T-helper 17 cell (primary cell): ENCODE data around the gene TTYH3. TPM values are rescaled to one million over a fixed set of nuclear protein-coding genes. Genes with fewer than 3 reads are reported as not detected.

Experiments
- ATAC-seq: fragments of 150-1000 bp; cut with Tn5 transposase; 2 replicates; pipeline ENCODE4 v1.10.0; 2021; ENCODE audit warnings: mild to moderate bottlenecking, moderate library complexity
- DNase-seq, 3 donors: peaks; one replicate each; pipeline versions ENCODE4 v3.0.0 to v3.0.0-alpha.2; 2020 to 2021
- H3K9me3 ChIP-seq: one replicate; pipeline ENCODE4 v1.7.0; 2013; ENCODE audit warnings: low read length, mild to moderate bottlenecking; ENCODE audit not compliant: control insufficient read depth, poor library complexity, severe bottlenecking
- H3K27ac Mint-ChIP-seq: one replicate; pipeline ENCODE4 v1.8.0; 2022; ENCODE audit warnings: mild to moderate bottlenecking, moderate library complexity, mixed read lengths
- H3K27me3 Mint-ChIP-seq: one replicate; pipeline ENCODE4 v1.8.0; 2022; ENCODE audit warnings: mixed read lengths
- H3K36me3 Mint-ChIP-seq: one replicate; pipeline ENCODE4 v1.8.0; 2022; ENCODE audit warnings: low read depth, mixed read lengths
- H3K4me1 Mint-ChIP-seq: one replicate; pipeline ENCODE4 v1.8.0; 2022; ENCODE audit warnings: mild to moderate bottlenecking, mixed read lengths
- H3K4me3 Mint-ChIP-seq: one replicate; pipeline ENCODE4 v1.8.0; 2022; ENCODE audit warnings: mild to moderate bottlenecking, moderate library complexity, mixed read lengths
- total RNA-seq, 4 donors: library from RNA in 2 of 4; stranded (reverse) in 2 of 4; gene quantifications; one replicate each; pipeline ENCODE4 v1.2.3 and lab custom pipeline; 2022 to 2026

The TTYH3 gene
- total RNA-seq, 2 donors from 2014 or later, result 13.2 to 14.8 TPM

GRCh38 chr7:2647594-2648172 is 15.9 kb downstream of the TTYH3 start:
- H3K9me3 ChIP-seq, result no peaks in the 10 kb centered on the region
- Mint-ChIP-seq H3K4me1 (peaks cover 8% of the 10 kb centered on the region), H3K27me3 (no peaks in the 10 kb centered on the region), H3K4me3 (no peak overlapping the region), H3K36me3 (no peaks in the 10 kb centered on the region), H3K27ac (no peak overlapping the region)
- DNase-seq (no peak), ATAC-seq (peak; percentile 22)

GRCh38 chr7:2649139-2649838 is 17.5 kb downstream of the TTYH3 start:
- Mint-ChIP-seq H3K4me1 (peaks cover 8% of the 10 kb centered on the region), H3K27ac (no peak overlapping the region), H3K4me3 (no peak overlapping the region), H3K27me3 (no peaks in the 10 kb centered on the region), H3K36me3 (no peaks in the 10 kb centered on the region)
- no peaks in the 10 kb centered on the region for H3K9me3 ChIP-seq
- DNase-seq (no peak), ATAC-seq (no peak)

- H3K9me3 ChIP-seq, result no peaks in the 10 kb centered on the region
- H3K27me3 Mint-ChIP-seq, result no peaks in the 10 kb centered on the region
- DNase-seq, result no peak
- H3K4me3 Mint-ChIP-seq, result no peak overlapping the region
- peaks cover 6% of the 10 kb centered on the region for H3K4me1 Mint-ChIP-seq
- H3K36me3 Mint-ChIP-seq, result no peaks in the 10 kb centered on the region
- H3K27ac Mint-ChIP-seq, result no peak overlapping the region
- no peak for ATAC-seq
These were observed 18.2 kb downstream of the TTYH3 start for GRCh38 chr7:2649991-2650390.

- no peak overlapping the region for H3K4me3 Mint-ChIP-seq
- DNase-seq (no peak), ATAC-seq (no peak)
- no peak overlapping the region for H3K27ac Mint-ChIP-seq
- no peaks in the 10 kb centered on the region for H3K27me3 Mint-ChIP-seq
- peaks cover 2% of the 10 kb centered on the region for H3K4me1 Mint-ChIP-seq
- H3K36me3 Mint-ChIP-seq, result no peaks in the 10 kb centered on the region
- no peaks in the 10 kb centered on the region for H3K9me3 ChIP-seq
These were observed 18.7 kb downstream of the TTYH3 start for GRCh38 chr7:2650451-2650850.

GRCh38 chr7:2651336-2651735 is 19.6 kb downstream of the TTYH3 start:
- H3K27ac Mint-ChIP-seq, result no peak overlapping the region
- DNase-seq, result no peak
- no peak for ATAC-seq
- no peak overlapping the region for H3K4me3 Mint-ChIP-seq
- H3K36me3 Mint-ChIP-seq, result no peaks in the 10 kb centered on the region
- no peaks in the 10 kb centered on the region for H3K4me1 Mint-ChIP-seq
- no peaks in the 10 kb centered on the region for H3K9me3 ChIP-seq
- H3K27me3 Mint-ChIP-seq, result no peaks in the 10 kb centered on the region

GRCh38 chr7:2651847-2652735 is 20.3 kb downstream of the TTYH3 start:
- H3K4me1 Mint-ChIP-seq, result no peaks in the 10 kb centered on the region
- no peaks in the 10 kb centered on the region for H3K9me3 ChIP-seq
- no peak for DNase-seq
- ATAC-seq, result no peak
- H3K27ac Mint-ChIP-seq, result no peak overlapping the region
- no peak overlapping the region for H3K4me3 Mint-ChIP-seq
- H3K36me3 Mint-ChIP-seq, result no peaks in the 10 kb centered on the region
- no peaks in the 10 kb centered on the region for H3K27me3 Mint-ChIP-seq

- no peaks in the 10 kb centered on the region for H3K36me3 Mint-ChIP-seq
- no peaks in the 10 kb centered on the region for H3K4me1 Mint-ChIP-seq
- no peak overlapping the region for H3K27ac Mint-ChIP-seq
- H3K27me3 Mint-ChIP-seq, result no peaks in the 10 kb centered on the region
- H3K9me3 ChIP-seq, result no peaks in the 10 kb centered on the region
- DNase-seq (no peak), ATAC-seq (no peak)
- no peak overlapping the region for H3K4me3 Mint-ChIP-seq
These were observed 20.9 kb downstream of the TTYH3 start for GRCh38 chr7:2652736-2653060.

- no peak for DNase-seq
- Mint-ChIP-seq H3K36me3 (no peaks in the 10 kb centered on the region), H3K4me3 (no peak overlapping the region), H3K4me1 (no peaks in the 10 kb centered on the region), H3K27me3 (no peaks in the 10 kb centered on the region), H3K27ac (no peak overlapping the region)
- no peaks in the 10 kb centered on the region for H3K9me3 ChIP-seq
- ATAC-seq, result no peak
These were observed 22.3 kb downstream of the TTYH3 start for GRCh38 chr7:2654059-2654458.

GRCh38 chr7:2655870-2656614 is 24.3 kb downstream of the TTYH3 start:
- DNase-seq (no peak), ATAC-seq (no peak)
- no peak overlapping the region for H3K4me3 Mint-ChIP-seq
- H3K9me3 ChIP-seq, result no peaks in the 10 kb centered on the region
- H3K36me3 Mint-ChIP-seq, result no peaks in the 10 kb centered on the region
- H3K27me3 Mint-ChIP-seq, result no peaks in the 10 kb centered on the region
- no peaks in the 10 kb centered on the region for H3K4me1 Mint-ChIP-seq
- no peak overlapping the region for H3K27ac Mint-ChIP-seq

- Mint-ChIP-seq H3K36me3 (no peaks in the 10 kb centered on the region), H3K27me3 (no peaks in the 10 kb centered on the region), H3K4me1 (no peaks in the 10 kb centered on the region), H3K4me3 (no peak overlapping the region), H3K27ac (no peak overlapping the region)
- DNase-seq (no peak), ATAC-seq (no peak)
- H3K9me3 ChIP-seq, result no peaks in the 10 kb centered on the region
These were observed 25.4 kb downstream of the TTYH3 start for GRCh38 chr7:2657208-2657607.

GRCh38 chr7:2657920-2658671 is 26.3 kb downstream of the TTYH3 start:
- H3K4me1 Mint-ChIP-seq, result no peaks in the 10 kb centered on the region
- ATAC-seq (no peak), DNase-seq (no peak)
- no peaks in the 10 kb centered on the region for H3K27me3 Mint-ChIP-seq
- H3K9me3 ChIP-seq, result no peaks in the 10 kb centered on the region
- H3K27ac Mint-ChIP-seq, result no peak overlapping the region
- no peaks in the 10 kb centered on the region for H3K36me3 Mint-ChIP-seq
- H3K4me3 Mint-ChIP-seq, result no peak overlapping the region

GRCh38 chr7:2658941-2659340 is 27.2 kb downstream of the TTYH3 start:
- no peaks in the 10 kb centered on the region for H3K27me3 Mint-ChIP-seq
- DNase-seq, result no peak
- no peak overlapping the region for H3K4me3 Mint-ChIP-seq
- no peaks in the 10 kb centered on the region for H3K36me3 Mint-ChIP-seq
- ATAC-seq, result no peak
- H3K27ac Mint-ChIP-seq, result no peak overlapping the region
- no peaks in the 10 kb centered on the region for H3K4me1 Mint-ChIP-seq
- H3K9me3 ChIP-seq, result no peaks in the 10 kb centered on the region
